A549 (cell line): ENCODE results near the gene ARHGEF38. TPM values are rescaled to one million over a fixed set of nuclear protein-coding genes. Genes with fewer than 3 reads are reported as not detected.

Experiments used
- ATAC-seq, 2 experiments: fragments of 200-7000 bp in 1 of 2; fragments of >200 bp in 1 of 2; cut with Nextera tagmentation in 1 of 2; cut with Tn5 transposase in 1 of 2; 3 replicates each; pipeline versions ENCODE4 v1.8.0 to v1.9.1; 2018 to 2020; ENCODE audit warnings: mild to moderate bottlenecking in 1 of 2, moderate library complexity in 1 of 2
- CTCF ChIA-PET: fragments of 300-600 bp; sonication (Branson Sonifier 250); formaldehyde crosslinking; extraction: SDS; loops from one replicate; lab custom pipeline; 2021; ENCODE audit warnings: antibody characterized with exemption, inconsistent platforms; lab: Yijun Ruan, JAX
- POLR2A ChIA-PET: fragments of 350-600 bp; formaldehyde crosslinking; extraction: SDS; loops from one replicate; lab custom pipeline; 2021; ENCODE audit warnings: antibody characterized with exemption, inconsistent platforms; lab: Yijun Ruan, JAX
- DNase-seq, 2 experiments: peaks; one replicate each; pipeline versions ENCODE4 v3.0.0 to v3.0.0-alpha.2; 2011 to 2016; ENCODE audit warnings: low read depth in 1 of 2, low spot score in 1 of 2
- FAIRE-seq: peaks from 2 replicates; lab custom pipeline; 2011; peaks lifted over from hg19 to GRCh38; lab: Jason Lieb, UNC
- H3K27ac ChIP-seq, 2 experiments: fragments of >200 bp; sonication (Bioruptor Twin); formaldehyde crosslinking; 3 replicates each; pipeline ENCODE4 v1.5.1; 2016 to 2017
- H3K4me1 ChIP-seq: fragments of >200 bp; sonication (Bioruptor Twin); formaldehyde crosslinking; 3 replicates; pipeline ENCODE4 v1.6.1; 2016
- H3K4me2 ChIP-seq: fragments of >200 bp; sonication (Bioruptor Twin); formaldehyde crosslinking; 3 replicates; pipeline ENCODE4 v1.6.1; 2016
- H3K4me3 ChIP-seq: fragments of >200 bp; sonication (Bioruptor Twin); formaldehyde crosslinking; 3 replicates; pipeline ENCODE4 v1.5.1; 2016
- H3K9me3 ChIP-seq: fragments of >200 bp; sonication (Bioruptor Twin); formaldehyde crosslinking; 3 replicates; pipeline ENCODE4 v1.6.1; 2016
- BHLHE40 ChIP-seq: IDR thresholded peaks from 2 replicates; pipeline ENCODE4 v1.6.1; 2012; ENCODE audit warnings: low read depth, low read length, inconsistent platforms
- ESRRA ChIP-seq: fragments of 150-350 bp; IDR thresholded peaks from 2 replicates; pipeline ENCODE4 v1.6.1; 2014; ENCODE audit warnings: mild to moderate bottlenecking, low read length, borderline replicate concordance
- FOSB ChIP-seq: fragments of 250-450 bp; sonication (Bioruptor Pico); IDR thresholded peaks from 2 replicates; pipeline ENCODE4 v1.5.0; 2020; ENCODE audit warnings: mild to moderate bottlenecking, moderate library complexity
- FOSL2 ChIP-seq, 2 experiments: fragments of 450-650 bp in 1 of 2; fragments of >200 bp in 1 of 2; sonication (Bioruptor Twin) in 1 of 2; formaldehyde crosslinking; IDR thresholded peaks; 2 replicates each; pipeline versions ENCODE4 v1.5.0 to v1.6.1; 2016 to 2020; ENCODE audit warnings: mild to moderate bottlenecking in 1 of 2, moderate library complexity in 1 of 2
- HDAC2 ChIP-seq: fragments of 200-600 bp; sonication (generic); IDR thresholded peaks from 2 replicates; pipeline ENCODE4 v1.6.1; 2016
- HEYL ChIP-seq: fragments of 250-450 bp; sonication (Bioruptor Pico); IDR thresholded peaks from 2 replicates; pipeline ENCODE4 v1.8.0; 2021; ENCODE audit warnings: mild to moderate bottlenecking, moderate library complexity
- HOXA7 ChIP-seq: fragments of 250-450 bp; sonication (Bioruptor Pico); IDR thresholded peaks from 2 replicates; pipeline ENCODE4 v1.5.0; 2020; ENCODE audit warnings: mild to moderate bottlenecking, moderate library complexity
- HOXB13 ChIP-seq: fragments of 250-450 bp; sonication (Bioruptor Pico); IDR thresholded peaks from 2 replicates; pipeline ENCODE4 v1.5.0; 2020; ENCODE audit warnings: low read depth, mild to moderate bottlenecking, moderate library complexity
- MAFK ChIP-seq: fragments of 450-650 bp; IDR thresholded peaks from 2 replicates; pipeline ENCODE4 v1.6.1; 2014; ENCODE audit not compliant: partially characterized antibody
- MAZ ChIP-seq: fragments of 150-350 bp; IDR thresholded peaks from 2 replicates; pipeline ENCODE4 v1.6.1; 2014; ENCODE audit warnings: antibody characterized with exemption, low read depth, low read length, borderline replicate concordance
- POLR2A ChIP-seq: IDR thresholded peaks from 2 replicates; pipeline ENCODE4 v1.6.1; 2012; ENCODE audit warnings: mild to moderate bottlenecking, low read length
- POLR2AphosphoS2 ChIP-seq: conservative IDR thresholded peaks from 2 replicates; pipeline ENCODE4 v1.6.1; 2012; ENCODE audit warnings: low read length, improper control_type of control experiment, inconsistent platforms
- REST ChIP-seq: fragments of 200-600 bp; sonication (generic); IDR thresholded peaks from 2 replicates; pipeline ENCODE4 v1.6.1; 2016; ENCODE audit warnings: antibody characterized with exemption, mild to moderate bottlenecking, moderate library complexity
- RNF2 ChIP-seq: fragments of 200-600 bp; sonication (generic); IDR thresholded peaks from 2 replicates; pipeline ENCODE4 v1.6.1; 2016; ENCODE audit warnings: low read depth, mild to moderate bottlenecking, antibody characterized with exemption, moderate library complexity, borderline replicate concordance
- SREBF2 ChIP-seq: fragments of 450-650 bp; IDR thresholded peaks from 2 replicates; pipeline ENCODE4 v1.6.1; 2014; ENCODE audit warnings: mild to moderate bottlenecking, moderate library complexity
- TFCP2L1 ChIP-seq: fragments of 250-450 bp; sonication (Bioruptor Pico); IDR thresholded peaks from 2 replicates; pipeline ENCODE4 v1.5.0; 2021; ENCODE audit warnings: mild to moderate bottlenecking
- TP53 ChIP-seq: fragments of 250-450 bp; sonication (Bioruptor Pico); IDR thresholded peaks from 2 replicates; pipeline ENCODE4 v1.5.0; 2021; ENCODE audit warnings: mild to moderate bottlenecking, moderate library complexity
- USF2 ChIP-seq: fragments of 450-650 bp; IDR thresholded peaks from 2 replicates; pipeline ENCODE4 v1.6.1; 2014; ENCODE audit warnings: antibody characterized with exemption
- ZNF302 ChIP-seq: fragments of 250-450 bp; sonication (Bioruptor Pico); IDR thresholded peaks from 2 replicates; pipeline ENCODE4 v1.9.0; 2021; ENCODE audit warnings: inconsistent platforms, mild to moderate bottlenecking, moderate library complexity
- WGBS: methylation state at CpG from one replicate; pipeline ENCODE4 v1.1.6; 2017; ENCODE audit errors: missing lambda C conversion rate; 5-methylcytosine and 5-hydroxymethylcytosine counted together
- polyA plus RNA-seq, 4 experiments: library from polyadenylated mRNA; depleted of rRNA in 3 of 4; stranded (reverse); fragments of >200 nt; fragmentation: RNase III in 1 of 4; extraction: RNeasy Plus Mini Kit Qiagen cat#74134 plus additional on column Dnase treatment in 1 of 4; gene quantifications; 2 replicates in 3 of 4; 3 replicates in 1 of 4; pipeline ENCODE4 v1.2.3, GENCODE V29; 2011 to 2017

The ARHGEF38 gene
- polyA plus RNA-seq, 2 of the 4 experiments (the other 2 are of a cell fraction), result 0.05 TPM; not detected in 1

- Histone ChIP-seq H3K4me3 (no peak overlapping the region), H3K4me2 (no peak overlapping the region), H3K27ac (no peak overlapping the region), H3K4me1 (peaks cover 28% of the 10 kb centered on the region; the same call in 2 of the 3 replicates)
- DNase-seq, result no peak
- 93% methylated on average over 3 of the region's 3 CpGs for WGBS
- TF ChIP-seq HEYL (CRISPR knock-in tag) (no peak), FOSB (CRISPR knock-in tag) (no peak), TP53 (no peak), ZNF302 (CRISPR knock-in tag) (no peak), REST (no peak), HOXB13 (CRISPR knock-in tag) (no peak)
- TF ChIP-seq, all 56 proteins: peak for 0
- no peak for ATAC-seq
- no peaks in the 10 kb centered on the region for H3K9me3 ChIP-seq
- no peak for FAIRE-seq
- ChIA-PET POLR2A (no interaction called here), CTCF (no interaction called here)
Measured at GRCh38 chr4:105599482-105599881, 47.1 kb downstream of the ARHGEF38 start.

GRCh38 chr4:105599932-105600655 is 47.7 kb downstream of the ARHGEF38 start:
- POLR2A ChIA-PET, result no interaction called here
- TF ChIP-seq ESRRA (no peak), BHLHE40 (no peak), FOSL2 (IDR thresholded peaks at IDR 0.05) (no peak), FOSL2 (CRISPR knock-in tag; IDR thresholded peaks at IDR 0.05) (no peak), USF2 (no peak), MAFK (no peak), RNF2 (no peak), SREBF2 (no peak), MAZ (no peak), HOXA7 (CRISPR knock-in tag) (no peak), HOXB13 (CRISPR knock-in tag) (no peak), HDAC2 (no peak), TFCP2L1 (no peak), POLR2A (no peak)
- TF ChIP-seq, all 56 proteins: peak for 0
- FAIRE-seq (no peak), ATAC-seq (no peak), DNase-seq (no peak)
- no peaks in the 10 kb centered on the region for H3K9me3 ChIP-seq
- H3K27ac ChIP-seq, result no peak overlapping the region
- H3K4me2 ChIP-seq, result no peak overlapping the region
- CTCF ChIA-PET, result no interaction called here
- WGBS, result 86% methylated on average over 3 of the region's 3 CpGs
- H3K4me3 ChIP-seq, result no peak overlapping the region
- peaks cover 23% of the 10 kb centered on the region; the same call in 2 of the 3 replicates for H3K4me1 ChIP-seq

GRCh38 chr4:105600951-105601350 is 48.5 kb downstream of the ARHGEF38 start:
- ATAC-seq (no peak), DNase-seq (no peak), FAIRE-seq (no peak)
- POLR2A ChIA-PET, result no interaction called here
- WGBS, result 94% methylated on average over 1 of the region's 1 CpG
- Histone ChIP-seq H3K27ac (no peak overlapping the region), H3K9me3 (no peaks in the 10 kb centered on the region), H3K4me2 (no peak overlapping the region), H3K4me3 (no peak overlapping the region), H3K4me1 (peaks cover 18% of the 10 kb centered on the region; the same call in 2 of the 3 replicates)
- TF ChIP-seq POLR2AphosphoS2, result no peak
- CTCF ChIA-PET, result no interaction called here
